ENCODE results near the gene LAMTOR2. TPM values are rescaled to one million over a fixed set of nuclear protein-coding genes. Genes with fewer than 3 reads are reported as not detected.

The LAMTOR2 gene
- total and polyA plus RNA-seq, 2 of the 8 experiments (the other 6 are each of a cell fraction or from before 2014, with no cell fraction given): 54.7 to 122 TPM

- TF ChIP-seq KDM5A (IDR thresholded peaks at IDR 0.05; ENCODE audit: low read length): no peak
- TF ChIP-seq YY1 (IDR thresholded peaks at IDR 0.05; ENCODE audit: low read depth, low read length): no peak
- no peak for TF ChIP-seq SP4 (IDR thresholded peaks at IDR 0.05; ENCODE audit: low read length)
- TF ChIP-seq RNF2 (IDR thresholded peaks at IDR 0.05; ENCODE audit: borderline replicate concordance, low read depth, low read length, missing control alignments, poor library complexity, severe bottlenecking): no peak
- TF ChIP-seq HDAC2 (IDR thresholded peaks at IDR 0.05; ENCODE audit: borderline replicate concordance in 1 of 2, low read depth in 2 of 2, low read length in 2 of 2): no peak
- no peak for TF ChIP-seq SAP30 (IDR thresholded peaks at IDR 0.05; ENCODE audit: insufficient read depth, insufficient replicate concordance, low read length)
- no peak for TF ChIP-seq CTBP2 (IDR thresholded peaks at IDR 0.05; ENCODE audit: borderline replicate concordance, insufficient read depth, insufficient read length, low read length)
- TF ChIP-seq GABPA (IDR thresholded peaks at IDR 0.05; ENCODE audit: borderline replicate concordance, insufficient read depth, low read length): no peak
- TF ChIP-seq SIRT6 (IDR thresholded peaks at IDR 0.05; ENCODE audit: low read length): no peak
- TF ChIP-seq NANOG (IDR thresholded peaks at IDR 0.05; ENCODE audit: insufficient read depth, low read depth, low read length, poor library complexity, severe bottlenecking): no peak
- no peak for TF ChIP-seq ASH2L (IDR thresholded peaks at IDR 0.05; ENCODE audit: low read length)
- Histone ChIP-seq H3K9ac (replicated peaks in 1 of 4; ENCODE audit: extremely low read depth in 1 of 4, low read depth in 3 of 4, low read length in 3 of 4) (no peak overlapping the region), H4K5ac (ENCODE audit: insufficient read length, low read depth, low read length) (no peak overlapping the region), H4K20me1 (replicated peaks in 1 of 2; ENCODE audit: control insufficient read depth in 1 of 2, insufficient read depth in 2 of 2, low read length in 2 of 2) (peaks cover 10 to 27% of the 10 kb centered on the region in 2 experiments), H2BK12ac (ENCODE audit: low read depth, low read length) (0 out of 2 replicates have a peak overlapping the region, but pooled peaks have one; percentile 43), H2AFZ (ENCODE audit: low read length) (no peak overlapping the region), H3K18ac (ENCODE audit: extremely low read depth, low read length) (no peak overlapping the region), H2BK120ac (replicated peaks; ENCODE audit: low read depth, low read length) (no peak overlapping the region), H3K79me2 (ENCODE audit: control insufficient read depth in 1 of 2, insufficient read depth in 2 of 2, low read length in 2 of 2) (peaks cover 19 to 60% of the 10 kb centered on the region in 2 experiments), H3K9me3 (ENCODE audit: insufficient read depth in 2 of 2, low read depth in 1 of 2, low read length in 1 of 2) (no peaks in the 10 kb centered on the region), H4K8ac (ENCODE audit: extremely low read depth, insufficient read depth, low read length) (no peak overlapping the region), H3K4ac (replicated peaks; ENCODE audit: insufficient read length, low read depth, low read length) (no peak overlapping the region), H3K4me3 (ENCODE audit: extremely low read depth in 1 of 4, insufficient read depth in 2 of 4, low read depth in 3 of 4, low read length in 4 of 4) (peak overlapping the region in 1 of 4 experiments; percentile 28; a peak in 2 of 8 replicates), H4K91ac (replicated peaks; ENCODE audit: insufficient read length, low read length) (no peak overlapping the region), H3K4me2 (ENCODE audit: insufficient read depth in 1 of 2, low read depth in 2 of 2, low read length in 2 of 2) (peak overlapping the region; percentile 53 to 79; a peak in 3 of 4 replicates), H2AK5ac (ENCODE audit: low read depth, low read length) (0 out of 2 replicates have a peak overlapping the region, but pooled peaks have one; percentile 48), H2BK15ac (ENCODE audit: low read length) (peak overlapping the region; percentile 46; the same call in 1 of the 2 replicates), H3K79me1 (ENCODE audit: low read depth, low read length) (peaks cover 21% of the 10 kb centered on the region), H2BK20ac (ENCODE audit: low read length) (0 out of 2 replicates have a peak overlapping the region, but pooled peaks have one; percentile 56), H3K23ac (ENCODE audit: insufficient read length) (no peak overlapping the region), H3K27ac (ENCODE audit: low read depth, low read length) (no peak overlapping the region), H2BK5ac (ENCODE audit: low read depth, low read length) (no peak overlapping the region), H3K4me1 (replicated peaks in 1 of 4; ENCODE audit: control insufficient read depth in 3 of 4, insufficient read depth in 4 of 4, low read length in 3 of 4) (peaks cover 13 to 45% (median 37%) of the 10 kb centered on the region in 4 experiments), H3K23me2 (ENCODE audit: low read depth, low read length) (peaks cover 14% of the 10 kb centered on the region), H3K56ac (replicated peaks; ENCODE audit: insufficient read length, low read depth, low read length) (no peak overlapping the region), H3K36me3 (ENCODE audit: control insufficient read depth in 2 of 4, insufficient read depth in 4 of 4, low read length in 3 of 4) (peaks cover 3 to 26% (median 9%) of the 10 kb centered on the region in 4 experiments; a peak in 6 of 8 replicates), H3K14ac (ENCODE audit: insufficient read length) (no peak overlapping the region), H3K27me3 (replicated peaks in 1 of 4; ENCODE audit: control insufficient read depth in 3 of 4, extremely low read depth in 1 of 4, insufficient read depth in 3 of 4, low read length in 3 of 4) (no peaks in the 10 kb centered on the region)
- DNase-seq (ENCODE audit: low read depth in 1 of 2, low spot score in 2 of 2): no peak
- no peak for FAIRE-seq
- WGBS, 2 experiments (ENCODE audit: extremely low coverage in 1 of 2, insufficient coverage in 1 of 2, insufficient read length in 1 of 2, insufficient replicate concordance in 2 of 2, low coverage in 1 of 2, low lambda C conversion rate in 2 of 2, missing lambda C conversion rate in 1 of 2): 85% methylated on average over 5 of the region's 5 CpGs; no CpG with 5 or more reads in 1 of the 2 experiments
- ChIA-PET CTCF (ENCODE audit: partially characterized antibody) (interaction anchor here (0.8 to 2.5 kb wide), 9 partner anchors 10 to 102 kb away, joined by 3 to 17 read pairs (median 3); no protein-coding TSS in a partner anchor), POLR2A (ENCODE audit: partially characterized antibody) (interaction anchor here (0.7 to 3.4 kb wide), 11 partner anchors 10 to 101 kb away, joined by 3 to 20 read pairs (median 5); partner anchors contain the start of genes ARHGEF2, LAMTOR2, LMNA and RAB25)
These were observed 24.1 kb downstream of the LAMTOR2 start for GRCh38 chr1:156078728-156079127.
